Measurements from ENCODE around the gene PAPSS1.

- TF ChIP-seq CTCF (IDR thresholded peaks at IDR 0.05 in 8 of 11, conservative IDR thresholded peaks at IDR 0.05 in 3 of 11) (no peak), POLR2A (IDR thresholded peaks at IDR 0.05) (no peak)
Observed at GRCh38 chr4:107599841-107600240, 120.2 kb downstream of the PAPSS1 start.
